ENCODE data around the gene THEMIS2. TPM values are rescaled to one million over a fixed set of nuclear protein-coding genes. Genes with fewer than 3 reads are reported as not detected.
"Not testable (repeated sequence)": the region's sequence is repeated elsewhere in the genome, so short reads cannot be mapped to it uniquely, and the experiment has no call there.

The THEMIS2 gene
- total RNA-seq (2012; rRNA removed): 8.5 and 11.7 TPM in 2 replicates

DNA sequence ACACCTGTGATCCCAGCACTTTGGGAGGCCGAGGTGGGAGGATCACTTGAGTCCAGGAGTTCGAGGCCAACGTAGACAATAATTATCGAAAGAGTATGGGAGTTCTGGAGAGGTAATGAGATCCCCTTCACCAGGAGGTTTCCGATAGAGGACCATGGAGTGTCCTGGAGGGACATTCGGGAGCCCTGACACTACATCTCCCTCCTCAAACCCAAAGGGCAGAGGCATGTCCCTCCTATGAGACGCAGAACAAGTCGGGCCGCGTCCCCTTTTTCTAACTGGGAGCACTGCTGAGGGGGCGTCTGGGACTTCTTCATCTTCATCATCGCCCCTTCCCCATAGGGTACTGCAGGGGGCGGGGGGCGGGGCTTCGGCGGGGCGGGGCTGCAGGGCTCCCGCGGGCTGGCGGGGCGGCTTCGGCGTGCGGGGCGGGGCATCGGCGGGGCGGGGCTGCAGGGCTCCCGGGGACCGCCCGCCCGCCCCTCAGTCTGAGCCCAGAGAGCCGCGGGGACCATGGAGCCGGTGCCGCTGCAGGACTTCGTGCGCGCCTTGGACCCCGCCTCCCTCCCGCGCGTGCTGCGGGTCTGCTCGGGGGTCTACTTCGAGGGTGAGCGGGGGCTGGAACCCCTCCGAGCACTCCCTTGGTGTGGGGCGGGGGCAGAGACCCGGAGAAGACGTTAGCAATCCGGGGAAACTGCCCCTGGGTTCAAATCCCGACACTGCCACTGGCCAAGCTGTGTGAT lies at the start of gene THEMIS2:
Gene THEMIS2 (plus strand): TSS at position 486 of the 743 bp plus-strand sequence. CDS start 28 bp downstream, at position 514.
- no peaks in the 10 kb centered on the region for H3K9me3 ChIP-seq (replicated peaks; ENCODE audit: low read length)
- peak within 1 kb of the TSS; percentile 84 for H3K9ac ChIP-seq (ENCODE audit: low read depth, low read length)
- H3K4me3 ChIP-seq (ENCODE audit: low read length): peak within 1 kb of the TSS; percentile 84
- peaks cover 19% of the 10 kb centered on the region for H3K4me1 ChIP-seq (ENCODE audit: control insufficient read depth, insufficient read depth, low read length)
- peak within 1 kb of the TSS; percentile 98 for H3K4me2 ChIP-seq (ENCODE audit: low read length)
- peaks cover 2% of the 10 kb centered on the region for H3K36me3 ChIP-seq (ENCODE audit: insufficient read depth, low read length)
- no peaks in the 10 kb centered on the region for H3K27me3 ChIP-seq (ENCODE audit: control insufficient read depth, insufficient read depth, low read length)

DNA sequence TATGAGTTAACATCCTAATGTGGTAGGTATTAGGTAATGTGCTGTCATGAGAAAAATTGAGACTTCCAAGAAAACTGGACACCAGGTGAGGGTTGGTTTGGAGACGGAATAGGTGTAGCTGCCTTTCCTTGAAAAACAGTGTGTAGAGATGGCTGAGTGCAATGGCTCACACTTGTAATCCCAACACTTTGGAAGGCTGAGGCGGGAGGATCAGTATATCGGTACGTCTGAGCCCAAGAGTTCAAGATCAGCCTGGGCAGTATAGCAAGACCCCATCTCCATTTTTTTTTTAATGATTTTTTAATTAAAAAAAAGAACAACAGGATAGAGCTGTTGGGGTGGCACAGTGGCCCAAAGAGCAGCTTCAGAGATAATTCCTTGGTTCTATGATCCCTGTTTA lies 48.6 kb upstream of the THEMIS2 start:
- Histone ChIP-seq H3K4me3 (ENCODE audit: low read length) (no peak overlapping the region), H3K36me3 (ENCODE audit: insufficient read depth, low read length) (peaks cover 26% of the 10 kb centered on the region), H3K4me2 (ENCODE audit: low read length) (no peak overlapping the region), H3K4me1 (ENCODE audit: control insufficient read depth, insufficient read depth, low read length) (no peaks in the 10 kb centered on the region), H3K9ac (ENCODE audit: low read depth, low read length) (no peak overlapping the region), H3K9me3 (replicated peaks; ENCODE audit: low read length) (no peaks in the 10 kb centered on the region), H3K27me3 (ENCODE audit: control insufficient read depth, insufficient read depth, low read length) (no peaks in the 10 kb centered on the region)

DNA sequence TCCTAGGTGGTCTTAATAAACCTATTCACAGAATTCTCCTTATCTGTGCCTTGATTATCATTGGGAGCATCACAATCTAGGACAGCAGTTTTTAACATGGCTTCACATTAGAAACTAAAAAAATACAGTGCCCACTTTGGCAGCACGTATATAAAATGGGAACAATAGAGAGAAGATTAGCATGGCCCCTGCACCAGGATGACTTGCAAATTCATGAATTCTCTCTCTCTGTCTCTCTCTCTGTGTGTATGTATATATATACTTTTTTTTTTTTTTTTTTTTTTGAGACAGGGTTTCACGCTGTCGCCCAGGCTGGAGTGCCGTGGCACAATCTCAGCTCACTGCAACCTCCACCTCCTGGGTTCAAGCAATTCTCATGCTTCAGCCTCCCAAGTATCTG lies 47.9 kb upstream of the THEMIS2 start:
- no peaks in the 10 kb centered on the region for H3K9me3 ChIP-seq (replicated peaks; ENCODE audit: low read length)
- H3K4me1 ChIP-seq (ENCODE audit: control insufficient read depth, insufficient read depth, low read length): no peaks in the 10 kb centered on the region
- H3K27me3 ChIP-seq (ENCODE audit: control insufficient read depth, insufficient read depth, low read length): no peaks in the 10 kb centered on the region
- no peak overlapping the region for H3K4me3 ChIP-seq (ENCODE audit: low read length)
- no peak overlapping the region for H3K4me2 ChIP-seq (ENCODE audit: low read length)
- no peak overlapping the region for H3K9ac ChIP-seq (ENCODE audit: low read depth, low read length)
- H3K36me3 ChIP-seq (ENCODE audit: insufficient read depth, low read length): peaks cover 23% of the 10 kb centered on the region

DNA sequence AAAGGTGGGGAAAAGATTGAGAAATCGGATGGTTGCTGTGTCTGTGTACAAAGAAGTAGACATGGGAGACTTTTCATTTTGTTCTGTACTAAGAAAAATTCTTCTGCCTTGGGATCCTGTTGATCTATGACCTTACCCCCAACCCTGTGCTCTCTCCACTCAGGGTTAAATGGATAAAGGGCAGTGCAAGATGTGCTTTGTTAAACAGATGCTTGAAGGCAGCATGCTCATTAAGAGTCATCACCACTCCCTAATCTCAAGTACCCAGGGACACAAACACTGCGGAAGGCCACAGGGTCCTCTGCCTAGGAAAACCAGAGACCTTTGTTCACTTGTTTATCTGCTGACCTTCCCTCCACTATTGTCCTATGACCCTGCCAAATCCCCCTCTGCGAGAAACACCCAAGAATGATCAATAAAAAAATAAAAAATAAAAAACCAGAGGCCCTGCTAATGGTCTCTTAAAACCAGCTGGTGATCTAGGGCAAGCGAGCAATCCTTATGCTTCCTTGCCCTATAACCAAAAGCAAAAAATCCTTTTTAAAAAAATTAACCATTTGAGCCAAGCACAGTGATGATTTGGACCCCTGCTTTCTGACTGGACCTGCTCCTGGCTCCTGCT lies 42.9 kb upstream of the THEMIS2 start:
- Histone ChIP-seq H3K36me3 (ENCODE audit: insufficient read depth, low read length) (peaks cover 13% of the 10 kb centered on the region), H3K4me2 (ENCODE audit: low read length) (peak overlapping the region; percentile 82), H3K4me1 (ENCODE audit: control insufficient read depth, insufficient read depth, low read length) (peaks cover 18% of the 10 kb centered on the region)
- H3K27me3 ChIP-seq (ENCODE audit: control insufficient read depth, insufficient read depth, low read length); H3K9ac ChIP-seq (ENCODE audit: low read depth, low read length); H3K9me3 ChIP-seq (replicated peaks; ENCODE audit: low read length); H3K4me3 ChIP-seq (ENCODE audit: low read length): not testable (repeated sequence)

DNA sequence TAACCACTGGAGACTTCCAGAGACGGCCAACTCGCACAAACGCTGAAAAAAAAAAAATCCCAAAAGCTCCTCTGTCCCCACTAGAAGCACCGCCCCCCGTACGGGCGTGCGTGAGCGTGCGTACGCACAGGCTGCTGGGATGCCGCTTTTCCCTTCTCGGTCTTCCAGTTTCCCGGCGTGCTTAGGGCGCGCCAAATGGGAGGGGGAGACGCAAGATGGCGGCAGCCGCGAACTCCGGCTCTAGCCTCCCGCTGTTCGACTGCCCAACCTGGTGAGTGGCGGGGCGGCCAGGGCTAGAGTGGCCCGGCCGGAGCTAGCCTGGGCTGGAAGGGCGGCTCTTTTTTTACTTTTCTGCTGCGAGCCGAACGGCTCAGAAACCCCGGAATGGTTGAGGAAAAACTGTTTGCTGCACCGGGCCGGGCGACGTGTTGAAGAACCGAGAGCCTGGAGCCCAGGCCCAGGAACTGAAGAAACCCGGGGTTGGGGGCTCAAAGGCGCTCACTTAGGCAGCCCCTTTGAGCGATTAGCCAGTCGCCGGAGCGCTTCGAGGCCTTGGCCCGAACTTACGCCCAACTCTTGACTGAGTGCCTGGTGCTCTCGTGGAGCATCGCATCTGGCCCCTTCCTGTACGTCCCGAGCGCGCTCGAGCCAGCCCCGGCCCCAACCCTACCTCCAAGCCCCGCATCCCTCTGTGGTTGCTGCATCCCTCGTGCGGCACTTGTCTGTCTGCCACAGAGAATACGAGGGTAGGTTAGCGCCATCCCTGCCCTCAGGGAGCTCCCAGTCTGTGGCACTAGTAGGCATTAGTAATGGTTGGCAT lies 41.5 kb upstream of the THEMIS2 start, which contains the start of gene PPP1R8:
Gene PPP1R8 (plus strand): TSS at position 162 of the 820 bp plus-strand sequence. CDS start 54 bp downstream, at position 216.
- Histone ChIP-seq H3K4me3 (ENCODE audit: low read length) (peak within 1 kb of the TSS; percentile 93), H3K4me1 (ENCODE audit: control insufficient read depth, insufficient read depth, low read length) (peaks cover 18% of the 10 kb centered on the region), H3K36me3 (ENCODE audit: insufficient read depth, low read length) (peaks cover 24% of the 10 kb centered on the region), H3K27me3 (ENCODE audit: control insufficient read depth, insufficient read depth, low read length) (no peaks in the 10 kb centered on the region), H3K4me2 (ENCODE audit: low read length) (peak within 1 kb of the TSS; percentile 92), H3K9ac (ENCODE audit: low read depth, low read length) (peak within 1 kb of the TSS; percentile 99), H3K9me3 (replicated peaks; ENCODE audit: low read length) (no peaks in the 10 kb centered on the region)

DNA sequence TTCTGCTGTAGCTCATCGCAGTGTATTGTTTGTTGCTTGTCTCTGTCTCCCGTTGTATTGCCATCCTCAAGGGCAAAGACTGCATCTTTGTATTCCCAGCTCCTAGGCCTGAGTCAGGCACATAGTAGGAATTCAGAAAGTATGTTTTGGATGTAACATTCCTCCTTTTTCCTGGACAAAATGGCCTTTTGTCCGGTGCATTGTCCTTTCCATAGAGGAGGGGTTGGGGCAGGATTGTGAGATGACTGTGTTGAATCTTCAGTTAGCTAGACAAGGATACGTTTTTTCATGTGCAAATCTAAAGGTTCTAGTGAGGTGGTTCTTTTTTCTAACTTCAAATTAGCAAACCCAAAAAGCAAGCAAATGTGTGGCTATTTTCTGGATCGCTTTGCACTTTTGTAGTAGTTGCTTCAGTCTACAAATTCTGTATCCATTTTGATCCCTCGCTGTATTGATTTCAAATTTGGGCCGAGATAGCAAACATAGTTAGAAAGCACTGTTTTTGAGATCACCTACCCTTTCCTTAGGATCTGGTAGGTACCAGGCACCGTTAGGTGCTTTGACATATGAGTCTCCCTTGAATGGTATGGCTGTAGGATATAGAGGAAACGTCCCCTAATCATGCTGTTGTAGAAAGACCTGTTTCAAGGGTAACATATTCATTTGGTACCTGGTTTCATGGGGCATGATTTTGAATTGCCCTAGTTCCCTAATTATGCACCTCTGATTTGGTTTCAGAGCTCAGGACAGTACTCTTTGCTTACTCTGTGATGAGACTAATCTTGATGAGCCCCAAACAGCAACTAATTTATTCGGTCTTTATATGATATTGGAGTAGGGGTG lies 40.6 kb upstream of the THEMIS2 start:
- Histone ChIP-seq H3K4me1 (ENCODE audit: control insufficient read depth, insufficient read depth, low read length) (peaks cover 18% of the 10 kb centered on the region), H3K9ac (ENCODE audit: low read depth, low read length) (peak overlapping the region; percentile 99), H3K4me3 (ENCODE audit: low read length) (peak overlapping the region; percentile 93), H3K4me2 (ENCODE audit: low read length) (peak overlapping the region; percentile 92), H3K36me3 (ENCODE audit: insufficient read depth, low read length) (peaks cover 28% of the 10 kb centered on the region), H3K27me3 (ENCODE audit: control insufficient read depth, insufficient read depth, low read length) (no peaks in the 10 kb centered on the region), H3K9me3 (replicated peaks; ENCODE audit: low read length) (no peaks in the 10 kb centered on the region)

DNA sequence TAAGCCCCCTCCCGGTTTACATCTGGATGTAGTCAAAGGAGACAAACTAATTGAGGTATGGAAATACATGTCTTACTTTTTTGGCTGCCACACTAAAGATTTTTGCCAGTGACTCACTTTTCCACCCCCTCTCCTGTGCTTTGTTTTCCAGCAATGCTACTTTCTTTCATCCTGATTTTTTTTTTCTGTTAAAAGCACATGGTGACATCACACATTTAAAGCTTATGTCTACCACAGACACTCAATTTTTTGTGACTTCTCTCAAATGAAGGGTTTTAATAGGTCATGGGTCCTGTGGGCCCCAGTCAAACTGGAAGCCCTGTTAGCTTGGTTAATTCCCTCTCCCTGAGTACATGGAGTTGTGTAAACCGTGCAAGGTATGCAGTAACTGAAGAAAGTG lies 39.6 kb upstream of the THEMIS2 start:
- Histone ChIP-seq H3K4me2 (ENCODE audit: low read length) (peak overlapping the region; percentile 92), H3K4me3 (ENCODE audit: low read length) (peak overlapping the region; percentile 93), H3K4me1 (ENCODE audit: control insufficient read depth, insufficient read depth, low read length) (peaks cover 18% of the 10 kb centered on the region), H3K9ac (ENCODE audit: low read depth, low read length) (peak overlapping the region; percentile 33), H3K36me3 (ENCODE audit: insufficient read depth, low read length) (peaks cover 28% of the 10 kb centered on the region), H3K27me3 (ENCODE audit: control insufficient read depth, insufficient read depth, low read length) (no peaks in the 10 kb centered on the region), H3K9me3 (replicated peaks; ENCODE audit: low read length) (no peaks in the 10 kb centered on the region)

DNA sequence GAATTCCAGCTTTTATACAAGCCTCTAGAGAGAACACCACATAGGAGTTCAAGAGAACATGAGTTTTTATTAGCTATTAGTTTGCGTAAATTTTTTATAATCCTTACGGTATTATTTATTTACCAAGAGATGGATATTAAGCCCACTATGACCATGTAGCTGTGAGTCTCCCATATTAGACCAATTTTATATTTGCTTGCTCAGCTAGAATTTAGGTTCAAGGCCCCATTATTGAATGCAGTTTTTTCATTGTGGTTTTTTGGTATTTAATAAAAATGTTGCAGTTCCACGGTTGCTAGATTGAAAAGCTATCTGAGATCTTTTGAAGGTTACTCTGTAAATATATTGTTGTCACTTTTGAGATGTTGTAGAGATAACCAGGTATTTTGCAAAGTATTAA lies 38.9 kb upstream of the THEMIS2 start:
- Histone ChIP-seq H3K36me3 (ENCODE audit: insufficient read depth, low read length) (peaks cover 28% of the 10 kb centered on the region), H3K9ac (ENCODE audit: low read depth, low read length) (no peak overlapping the region), H3K4me2 (ENCODE audit: low read length) (no peak overlapping the region), H3K27me3 (ENCODE audit: control insufficient read depth, insufficient read depth, low read length) (no peaks in the 10 kb centered on the region), H3K4me1 (ENCODE audit: control insufficient read depth, insufficient read depth, low read length) (peaks cover 18% of the 10 kb centered on the region), H3K4me3 (ENCODE audit: low read length) (no peak overlapping the region), H3K9me3 (replicated peaks; ENCODE audit: low read length) (no peaks in the 10 kb centered on the region)

DNA sequence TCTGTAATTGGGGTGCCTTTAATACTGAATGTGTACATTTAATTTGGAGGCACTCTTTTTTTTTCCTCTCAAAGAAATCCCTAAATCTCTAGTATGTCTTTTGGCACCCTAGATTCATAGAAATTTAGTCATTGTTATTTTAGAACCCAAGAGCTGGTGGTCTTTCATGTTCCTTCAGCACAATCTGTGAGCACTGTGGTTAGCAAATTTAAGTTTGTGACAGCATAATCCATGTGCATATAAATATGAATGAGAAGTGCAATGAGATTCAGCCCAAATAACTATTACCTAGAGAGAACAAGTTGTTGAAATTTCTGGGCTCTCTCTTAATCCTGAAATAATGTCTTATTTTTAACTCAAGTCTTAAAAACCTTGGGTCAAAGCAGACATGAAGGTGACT lies 37.3 kb upstream of the THEMIS2 start:
- Histone ChIP-seq H3K4me3 (ENCODE audit: low read length) (no peak overlapping the region), H3K9me3 (replicated peaks; ENCODE audit: low read length) (no peaks in the 10 kb centered on the region), H3K4me2 (ENCODE audit: low read length) (no peak overlapping the region), H3K9ac (ENCODE audit: low read depth, low read length) (no peak overlapping the region), H3K27me3 (ENCODE audit: control insufficient read depth, insufficient read depth, low read length) (no peaks in the 10 kb centered on the region), H3K4me1 (ENCODE audit: control insufficient read depth, insufficient read depth, low read length) (peaks cover 18% of the 10 kb centered on the region), H3K36me3 (ENCODE audit: insufficient read depth, low read length) (peaks cover 34% of the 10 kb centered on the region)

DNA sequence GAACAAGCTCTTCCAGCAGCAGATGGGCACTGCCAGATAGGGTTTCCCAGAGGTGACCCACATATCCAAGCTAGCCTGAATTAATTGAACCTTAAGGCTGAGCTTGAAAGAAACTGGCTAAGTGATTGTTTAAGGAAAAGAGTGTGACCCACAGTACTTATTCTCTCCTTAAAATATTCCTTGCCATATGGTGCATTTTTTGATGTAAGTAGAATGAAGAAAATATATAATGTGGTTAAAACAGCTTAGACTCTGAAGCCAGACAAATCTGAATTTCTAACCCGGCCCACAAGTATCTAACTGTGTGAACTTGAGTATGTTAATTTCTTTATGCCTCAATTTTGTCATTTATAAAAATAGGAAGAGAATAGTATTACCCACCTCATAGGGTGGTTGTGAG lies 36.8 kb upstream of the THEMIS2 start:
- H3K36me3 ChIP-seq (ENCODE audit: insufficient read depth, low read length): peaks cover 39% of the 10 kb centered on the region
- H3K4me2 ChIP-seq (ENCODE audit: low read length): no peak overlapping the region
- H3K9ac ChIP-seq (ENCODE audit: low read depth, low read length): no peak overlapping the region
- H3K27me3 ChIP-seq (ENCODE audit: control insufficient read depth, insufficient read depth, low read length): no peaks in the 10 kb centered on the region
- H3K9me3 ChIP-seq (replicated peaks; ENCODE audit: low read length): no peaks in the 10 kb centered on the region
- no peak overlapping the region for H3K4me3 ChIP-seq (ENCODE audit: low read length)
- peaks cover 18% of the 10 kb centered on the region for H3K4me1 ChIP-seq (ENCODE audit: control insufficient read depth, insufficient read depth, low read length)

Data from skeletal muscle satellite cell (primary cell).